ENCODE data around the gene FST. TPM values are rescaled to one million over a fixed set of nuclear protein-coding genes. Genes with fewer than 3 reads are reported as not detected.

Gene FST
- total and polyA plus RNA-seq, 2 donors from 2014 or later = 0.45 to 2.7 TPM

DNA sequence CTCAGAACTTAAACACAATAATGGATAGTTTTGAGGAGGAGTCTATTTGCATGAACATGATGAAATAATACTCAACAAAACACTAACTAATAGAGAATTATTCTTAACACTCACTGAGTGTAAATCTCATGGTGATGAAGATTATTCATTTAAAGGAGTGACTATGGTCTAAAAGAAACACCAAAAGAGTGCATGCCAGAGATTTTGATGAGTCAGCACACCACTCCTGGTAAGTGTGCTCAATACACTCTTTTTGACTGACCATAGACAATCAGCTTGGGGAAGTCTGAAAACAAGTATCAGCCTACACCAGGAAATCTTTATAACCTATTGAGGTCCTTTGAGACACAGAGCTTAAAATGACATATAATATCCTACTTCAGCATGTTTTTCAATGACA is 6.8 kb upstream of the FST start:
- TF ChIP-seq CTCF (IDR thresholded peaks at IDR 0.05; ENCODE audit: borderline replicate concordance, extremely low read depth, insufficient read depth) = no peak
- intact Hi-C loops (cut with DNase I) = no loop called here
- no peaks in the 10 kb centered on the region for H3K36me3 ChIP-seq (ENCODE audit: control insufficient read depth in 2 of 3, insufficient read depth in 3 of 3, low read length in 3 of 3)

DNA sequence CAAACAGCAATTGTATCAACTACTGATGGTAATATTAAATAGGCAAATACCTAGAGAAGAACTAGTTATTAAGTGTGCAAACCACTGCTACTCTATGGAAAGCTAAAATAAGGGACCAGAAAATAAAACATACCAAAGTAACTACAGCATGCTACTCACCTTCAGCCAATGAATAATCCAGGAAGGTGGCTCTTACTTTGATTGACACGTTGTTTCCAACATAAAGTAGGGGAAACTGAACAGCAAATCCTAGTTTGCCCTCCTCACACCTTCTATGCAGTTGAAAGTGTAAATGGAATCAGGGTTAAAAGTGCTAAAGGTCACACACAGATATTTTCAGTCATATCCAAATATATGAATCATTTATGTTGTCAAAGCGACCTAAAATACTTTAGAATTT is 5.1 kb upstream of the FST start:
- H3K27ac ChIP-seq (ENCODE audit: low read depth in 2 of 2, low read length in 2 of 2) = no peak overlapping the region
- FAIRE-seq (no peak), DNase-seq (no peak)
- H3K27me3 ChIP-seq (ENCODE audit: control insufficient read depth, insufficient read depth, low read length) = no peaks in the 10 kb centered on the region
- intact Hi-C loops (cut with DNase I) = loop anchor here (5.0 kb wide), 1 partner anchor 747 kb away; no protein-coding TSS in a partner anchor
- peaks cover 0 to 3% (median 0%) of the 10 kb centered on the region in 3 donors for H3K4me1 ChIP-seq (ENCODE audit: control insufficient read depth in 2 of 3, insufficient read depth in 2 of 3, low read depth in 1 of 3, low read length in 3 of 3)
- H3K9me3 ChIP-seq (ENCODE audit: control insufficient read depth in 2 of 3, insufficient read depth in 1 of 3, low read length in 3 of 3) = no peaks in the 10 kb centered on the region
- H3K9ac ChIP-seq (ENCODE audit: low read length in 3 of 3) = no peak overlapping the region
- H3K4me3 ChIP-seq (ENCODE audit: low read length in 3 of 3) = no peak overlapping the region
- no peak for TF ChIP-seq CTCF (IDR thresholded peaks at IDR 0.05; ENCODE audit: borderline replicate concordance, extremely low read depth, insufficient read depth)
- no peaks in the 10 kb centered on the region for H3K36me3 ChIP-seq (ENCODE audit: control insufficient read depth in 2 of 3, insufficient read depth in 3 of 3, low read length in 3 of 3)

More for the DNA sequence above, 6.8 kb upstream of the FST start:
- Histone ChIP-seq H3K9ac (ENCODE audit: low read length in 3 of 3) (no peak overlapping the region), H3K27me3 (ENCODE audit: control insufficient read depth, insufficient read depth, low read length) (no peaks in the 10 kb centered on the region), H3K4me1 (ENCODE audit: control insufficient read depth in 2 of 3, insufficient read depth in 2 of 3, low read depth in 1 of 3, low read length in 3 of 3) (peaks cover 0 to 3% (median 0%) of the 10 kb centered on the region in 3 donors), H3K4me3 (ENCODE audit: low read length in 3 of 3) (no peak overlapping the region), H3K9me3 (ENCODE audit: control insufficient read depth in 2 of 3, insufficient read depth in 1 of 3, low read length in 3 of 3) (no peaks in the 10 kb centered on the region), H3K27ac (ENCODE audit: low read depth in 2 of 2, low read length in 2 of 2) (no peak overlapping the region)
- no peak for DNase-seq
- FAIRE-seq = no peak

- FAIRE-seq = no peak
Measured at GRCh38 chr5:53476019-53476418, 4.4 kb upstream of the FST start.

More at GRCh38 chr5:53476019-53476418, 4.4 kb upstream of the FST start:
- Histone ChIP-seq H3K27ac (ENCODE audit: low read depth in 2 of 2, low read length in 2 of 2) (no peak overlapping the region), H3K36me3 (ENCODE audit: control insufficient read depth in 2 of 3, insufficient read depth in 3 of 3, low read length in 3 of 3) (no peaks in the 10 kb centered on the region), H3K9me3 (ENCODE audit: control insufficient read depth in 2 of 3, insufficient read depth in 1 of 3, low read length in 3 of 3) (no peaks in the 10 kb centered on the region), H3K4me1 (ENCODE audit: control insufficient read depth in 2 of 3, insufficient read depth in 2 of 3, low read depth in 1 of 3, low read length in 3 of 3) (peaks cover 0 to 3% (median 0%) of the 10 kb centered on the region in 3 donors), H3K4me3 (ENCODE audit: low read length in 3 of 3) (no peak overlapping the region), H3K27me3 (ENCODE audit: control insufficient read depth, insufficient read depth, low read length) (peaks cover 3% of the 10 kb centered on the region), H3K9ac (ENCODE audit: low read length in 3 of 3) (no peak overlapping the region)
- TF ChIP-seq CTCF (IDR thresholded peaks at IDR 0.05; ENCODE audit: borderline replicate concordance, extremely low read depth, insufficient read depth) = no peak
- DNase-seq = no peak
- intact Hi-C loops (cut with DNase I) = loop anchor here (5.0 kb wide), 1 partner anchor 746 kb away; no protein-coding TSS in a partner anchor

Measured in kidney (tissue), 14 donors.